Spleen (tissue), 7 donors: ENCODE results near the gene CETP.

Experiments used
- POLR2A ChIP-seq, 3 donors: fragments of 450-650 bp; IDR thresholded peaks; one replicate each; pipeline ENCODE4 v1.5.1; 2017; ENCODE audit warnings: antibody characterized with exemption in 3 of 3, mild to moderate bottlenecking in 1 of 3
- POLR2AphosphoS5 ChIP-seq, 3 donors: sonication (generic); formaldehyde crosslinking; IDR thresholded peaks; one replicate each; pipeline ENCODE4 v1.5.1; 2017; ENCODE audit warnings: antibody characterized with exemption in 3 of 3
- TF ChIP-seq, protein P1 (sequence below), 11 experiments: fragments of 200-600 bp in 7 of 11; fragments of 450-650 bp in 4 of 11; sonication (generic) in 4 of 11; IDR thresholded peaks in 8 of 11; conservative IDR thresholded peaks in 3 of 11; 1 replicate in 7 of 11; 2 replicates in 4 of 11; pipeline versions ENCODE4 v1.4.0 to v1.8.0; 2016 to 2021; ENCODE audit warnings: antibody characterized with exemption in 11 of 11, inconsistent platforms in 4 of 11, mild to moderate bottlenecking in 1 of 11
- donor health status: DM: no; HTN: no; CAD: no; lungs with moderate emphysema.
- donor health status: DM: no; HTN: no; CAD: no.
- donor health status: DM: no; HTN: no; CAD: no.

DNA sequence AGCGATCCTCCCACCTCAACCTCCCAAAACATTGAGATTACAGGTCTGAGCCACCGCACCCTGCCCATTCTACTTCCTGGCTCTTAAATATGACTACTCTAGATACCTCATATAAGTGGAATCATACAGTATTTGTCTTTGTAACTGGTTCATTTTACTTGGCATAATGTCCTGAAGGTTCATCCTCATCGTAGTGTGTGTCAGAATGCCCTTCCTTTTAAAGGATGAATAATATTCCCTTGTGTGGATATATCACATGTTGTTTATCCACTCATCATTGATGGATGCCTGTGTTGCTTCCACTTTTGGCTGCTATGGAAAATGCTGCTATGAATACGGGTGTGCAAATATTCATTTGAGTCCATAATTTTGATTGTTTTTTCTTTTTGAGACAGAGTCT, 5.7 kb upstream of the CETP start:
- TF ChIP-seq, protein P1, sequence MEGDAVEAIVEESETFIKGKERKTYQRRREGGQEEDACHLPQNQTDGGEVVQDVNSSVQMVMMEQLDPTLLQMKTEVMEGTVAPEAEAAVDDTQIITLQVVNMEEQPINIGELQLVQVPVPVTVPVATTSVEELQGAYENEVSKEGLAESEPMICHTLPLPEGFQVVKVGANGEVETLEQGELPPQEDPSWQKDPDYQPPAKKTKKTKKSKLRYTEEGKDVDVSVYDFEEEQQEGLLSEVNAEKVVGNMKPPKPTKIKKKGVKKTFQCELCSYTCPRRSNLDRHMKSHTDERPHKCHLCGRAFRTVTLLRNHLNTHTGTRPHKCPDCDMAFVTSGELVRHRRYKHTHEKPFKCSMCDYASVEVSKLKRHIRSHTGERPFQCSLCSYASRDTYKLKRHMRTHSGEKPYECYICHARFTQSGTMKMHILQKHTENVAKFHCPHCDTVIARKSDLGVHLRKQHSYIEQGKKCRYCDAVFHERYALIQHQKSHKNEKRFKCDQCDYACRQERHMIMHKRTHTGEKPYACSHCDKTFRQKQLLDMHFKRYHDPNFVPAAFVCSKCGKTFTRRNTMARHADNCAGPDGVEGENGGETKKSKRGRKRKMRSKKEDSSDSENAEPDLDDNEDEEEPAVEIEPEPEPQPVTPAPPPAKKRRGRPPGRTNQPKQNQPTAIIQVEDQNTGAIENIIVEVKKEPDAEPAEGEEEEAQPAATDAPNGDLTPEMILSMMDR (IDR thresholded peaks at IDR 0.05 in 8 of 11, conservative IDR thresholded peaks at IDR 0.05 in 3 of 11) = no peak
- TF ChIP-seq POLR2A (IDR thresholded peaks at IDR 0.05) = no peak
- no peak for TF ChIP-seq POLR2AphosphoS5 (IDR thresholded peaks at IDR 0.05)
